Stimulated activated CD8-positive, alpha-beta memory T cell treated with anti-CD3 and anti-CD28 coated beads, Interleukin-15, amount 100 ng/mL, for 48 hours (primary cell): ENCODE measurements around the gene EPHA8.

Source experiments
- DNase-seq, 2 donors: peaks; one replicate each; pipeline ENCODE4 v3.0.0-alpha.2; 2020; ENCODE audit warnings: low read depth in 2 of 2

EPHA8 gene

DNA sequence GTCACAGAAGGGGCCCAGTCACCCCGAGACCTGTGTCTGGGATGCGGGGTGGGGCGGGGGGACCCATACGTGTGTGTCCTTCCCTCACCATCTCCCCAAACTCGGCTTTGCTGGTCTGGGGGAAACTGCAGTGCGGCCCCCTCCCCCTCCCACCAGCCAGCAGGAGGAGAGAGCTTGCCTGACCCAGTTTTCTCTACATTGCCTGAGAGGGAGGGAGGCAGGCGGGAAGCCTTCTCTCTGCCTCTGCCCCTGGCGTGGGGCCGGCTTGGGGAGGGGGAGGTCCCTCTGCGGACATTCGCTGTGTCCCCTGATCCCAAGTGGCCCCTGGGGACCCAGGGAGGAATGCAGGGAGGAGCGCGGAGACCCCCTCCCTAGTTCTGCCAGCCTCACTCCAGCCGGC, 3.9 kb downstream of the EPHA8 start:
- DNase-seq: no peak

- no peak for DNase-seq
Observed at GRCh38 chr1:22567994-22568393, 4.7 kb downstream of the EPHA8 start.

GRCh38 chr1:22569269-22569668, 6.0 kb downstream of the EPHA8 start:
- no peak for DNase-seq

- no peak for DNase-seq
Observed at GRCh38 chr1:22570140-22570909, 7.0 kb downstream of the EPHA8 start.

GRCh38 chr1:22572818-22573217, 9.5 kb downstream of the EPHA8 start:
- DNase-seq: no peak

DNA sequence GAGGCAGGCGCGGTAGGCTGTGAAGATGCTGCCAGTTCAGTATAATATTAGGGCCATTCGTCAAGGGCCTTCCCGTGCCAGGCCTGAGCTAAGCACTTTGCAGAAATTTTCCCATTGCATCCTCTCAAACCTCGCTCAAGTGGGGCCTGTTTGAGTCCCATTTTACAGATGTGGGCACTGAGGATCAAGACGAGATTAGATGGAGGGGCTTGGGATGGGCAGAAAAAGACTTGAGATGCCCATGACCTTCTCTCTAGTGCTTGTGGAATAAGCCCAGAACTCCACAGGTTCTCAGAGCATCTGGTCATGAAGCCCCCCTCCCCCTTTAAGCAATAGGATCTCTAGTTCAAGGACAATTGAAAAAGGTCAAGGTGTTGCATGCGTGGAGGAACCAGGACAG, 9.9 kb downstream of the EPHA8 start:
- no peak for DNase-seq

GRCh38 chr1:22575532-22576149, 12.4 kb downstream of the EPHA8 start:
- no peak for DNase-seq

- DNase-seq: no peak
Observed at GRCh38 chr1:22576150-22576544, 12.9 kb downstream of the EPHA8 start.

GRCh38 chr1:22576617-22577016, 13.3 kb downstream of the EPHA8 start:
- DNase-seq: no peak

- DNase-seq: no peak
Observed at GRCh38 chr1:22578732-22579361, 15.6 kb downstream of the EPHA8 start.

DNA sequence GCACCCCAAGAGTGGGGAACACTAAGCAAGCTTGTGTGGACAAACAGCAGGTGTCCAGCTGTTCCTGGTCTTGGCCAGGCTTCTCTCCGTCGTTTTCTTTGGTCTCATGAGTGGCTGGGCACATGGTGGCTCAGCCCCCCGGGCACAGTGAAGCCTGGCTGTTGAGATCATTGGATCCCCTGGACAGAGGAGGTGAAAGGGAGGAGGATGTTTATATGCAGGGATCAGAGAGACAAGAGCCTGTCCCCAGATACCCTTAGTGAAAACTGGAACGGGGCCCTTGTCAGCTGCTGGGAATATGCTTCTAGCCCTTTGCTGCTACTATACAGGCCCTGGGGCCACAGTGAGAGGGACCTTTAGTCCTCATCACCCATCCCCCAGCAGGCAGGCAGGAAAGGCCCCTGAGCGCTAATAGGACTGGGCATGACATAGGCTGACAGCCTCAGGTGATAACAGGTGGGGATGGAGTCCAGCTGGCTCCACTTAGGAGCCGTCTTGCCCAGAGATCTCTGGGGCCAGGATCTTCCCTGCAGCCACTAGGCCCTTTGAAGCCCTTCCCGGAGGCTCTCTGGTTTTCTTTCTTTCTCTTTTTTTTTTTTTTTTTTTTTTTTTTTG, 16.4 kb downstream of the EPHA8 start:
- no peak for DNase-seq

- no peak for DNase-seq
Observed at GRCh38 chr1:22582661-22583635, 19.7 kb downstream of the EPHA8 start.

- DNase-seq: no peak
Observed at GRCh38 chr1:22584001-22584562, 20.8 kb downstream of the EPHA8 start.

- DNase-seq: no peak
Observed at GRCh38 chr1:22584970-22585369, 21.7 kb downstream of the EPHA8 start.

DNA sequence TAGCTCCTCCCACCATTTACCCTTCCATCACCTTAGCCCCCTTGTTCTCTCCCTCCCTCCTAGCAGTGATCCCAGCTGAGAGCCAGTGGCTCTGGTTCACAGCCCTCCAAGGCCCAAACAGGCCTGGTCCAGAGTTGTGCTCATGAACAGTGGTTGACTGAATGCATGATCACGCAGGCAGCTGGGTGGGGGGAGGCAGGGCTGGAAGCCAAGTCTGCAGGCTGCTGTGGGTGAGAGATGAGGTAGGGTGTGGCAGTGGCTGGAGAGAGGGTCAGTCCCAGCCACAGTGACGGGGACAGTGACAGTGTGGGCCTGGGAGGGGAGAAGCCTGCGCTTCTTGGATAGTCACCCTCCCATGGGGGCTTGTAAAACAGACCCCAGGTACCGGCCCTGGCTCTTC, 22.2 kb downstream of the EPHA8 start:
- DNase-seq: no peak

DNA sequence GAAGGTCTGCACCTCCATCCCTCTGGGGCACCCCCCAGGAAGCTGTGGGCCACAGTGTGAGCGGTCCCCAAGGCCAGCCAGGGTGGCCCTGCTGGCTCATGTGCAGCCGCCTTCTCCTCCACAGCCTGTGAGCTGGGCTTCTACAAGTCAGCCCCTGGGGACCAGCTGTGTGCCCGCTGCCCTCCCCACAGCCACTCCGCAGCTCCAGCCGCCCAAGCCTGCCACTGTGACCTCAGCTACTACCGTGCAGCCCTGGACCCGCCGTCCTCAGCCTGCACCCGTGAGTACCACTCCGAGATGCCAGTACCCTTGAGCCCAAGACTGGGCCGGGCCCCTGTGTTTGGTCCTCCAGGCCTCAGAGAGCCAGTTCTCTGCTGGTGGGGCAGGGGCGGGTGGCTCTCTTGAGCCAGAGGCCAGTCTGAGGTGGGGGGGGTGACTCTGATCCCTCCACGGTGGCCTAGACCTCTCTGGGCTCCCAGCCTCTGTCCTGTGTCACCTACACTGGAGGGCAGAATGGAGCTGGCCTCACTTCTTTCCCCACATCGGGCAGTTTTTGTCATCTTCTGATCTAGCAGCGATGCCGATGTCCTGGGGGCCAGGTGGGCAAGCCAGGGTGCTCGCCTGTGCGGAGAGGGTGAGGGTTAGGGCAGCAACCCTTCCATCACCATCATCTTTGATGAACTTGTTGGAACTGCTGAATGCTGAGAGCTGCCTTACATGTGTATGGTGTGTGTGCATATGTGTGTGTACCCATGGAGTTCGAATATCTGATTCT, 23.3 kb downstream of the EPHA8 start:
- no peak for DNase-seq

- DNase-seq: no peak
Observed at GRCh38 chr1:22587247-22587646, 24.0 kb downstream of the EPHA8 start.

DNA sequence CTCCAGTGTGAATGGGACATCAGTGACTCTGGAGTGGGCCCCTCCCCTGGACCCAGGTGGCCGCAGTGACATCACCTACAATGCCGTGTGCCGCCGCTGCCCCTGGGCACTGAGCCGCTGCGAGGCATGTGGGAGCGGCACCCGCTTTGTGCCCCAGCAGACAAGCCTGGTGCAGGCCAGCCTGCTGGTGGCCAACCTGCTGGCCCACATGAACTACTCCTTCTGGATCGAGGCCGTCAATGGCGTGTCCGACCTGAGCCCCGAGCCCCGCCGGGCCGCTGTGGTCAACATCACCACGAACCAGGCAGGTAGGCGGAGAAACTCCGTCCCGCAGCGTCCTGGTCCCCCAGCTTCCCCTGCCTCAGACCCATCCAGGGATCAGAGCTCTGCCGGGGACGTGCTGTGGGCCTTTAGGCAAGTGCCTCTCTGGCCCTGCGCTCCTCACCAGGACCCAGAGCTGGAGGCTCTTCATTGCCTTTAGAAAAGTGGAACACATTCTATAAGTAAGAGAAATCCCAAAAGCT, 25.7 kb downstream of the EPHA8 start:
- DNase-seq: no peak

GRCh38 chr1:22591576-22591975, 28.3 kb downstream of the EPHA8 start:
- no peak for DNase-seq

GRCh38 chr1:22592051-22592450, 28.8 kb downstream of the EPHA8 start:
- no peak for DNase-seq
